Neural cell (in vitro differentiated cells): ENCODE results near the gene DDX39B.

ENCODE experiments used
- EP300 ChIP-seq: fragments of 450-650 bp; conservative IDR thresholded peaks from 2 replicates; pipeline ENCODE4 v1.6.1; 2014; ENCODE audit warnings: antibody characterized with exemption, mild to moderate bottlenecking, moderate library complexity; ENCODE audit not compliant: poor library complexity, severe bottlenecking
- SMC3 ChIP-seq: fragments of 450-650 bp; conservative IDR thresholded peaks from 2 replicates; pipeline ENCODE4 v1.6.1; 2014; ENCODE audit warnings: antibody characterized with exemption, mild to moderate bottlenecking, moderate library complexity; ENCODE audit not compliant: poor library complexity

DNA sequence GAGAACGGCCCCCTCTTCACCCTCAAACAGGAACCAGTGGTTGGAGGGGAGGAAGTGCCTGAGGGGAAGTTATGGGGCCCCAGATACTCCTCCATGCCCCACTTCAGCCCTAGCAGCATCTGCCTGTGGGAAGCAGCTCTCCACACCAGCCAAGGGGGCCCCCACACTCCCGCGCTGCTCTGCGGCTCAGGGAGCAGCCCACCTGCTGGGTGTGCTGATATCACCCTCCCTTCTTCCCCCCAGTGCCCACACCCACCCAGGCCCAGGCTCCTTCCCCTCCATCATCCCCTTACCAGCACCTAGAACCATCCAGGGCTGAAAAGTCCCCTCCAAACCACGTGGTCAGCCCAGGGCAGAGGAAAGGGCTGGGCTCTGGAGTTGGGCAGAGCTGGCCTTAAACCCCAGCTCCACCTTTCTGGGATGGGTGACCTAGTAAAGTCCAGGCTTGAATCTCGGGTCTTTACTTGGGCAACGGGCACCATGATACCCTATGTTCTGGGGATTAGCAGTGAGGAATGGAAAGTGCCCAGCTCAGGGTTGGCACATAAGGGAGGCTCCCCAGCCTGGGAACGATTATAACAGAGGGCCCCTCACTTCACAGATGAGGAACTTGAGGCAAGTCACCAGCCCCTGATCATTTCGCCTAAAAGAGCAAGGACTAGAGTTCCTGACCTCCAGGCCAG lies 44.9 kb upstream of the DDX39B start:
- TF ChIP-seq SMC3 (no peak), EP300 (no peak)
